ENCODE results near the gene SLC22A2. TPM values are rescaled to one million over a fixed set of nuclear protein-coding genes. Genes with fewer than 3 reads are reported as not detected.

SLC22A2 gene
- total RNA-seq, 1 donor from 2014 or later, result not detected

DNA sequence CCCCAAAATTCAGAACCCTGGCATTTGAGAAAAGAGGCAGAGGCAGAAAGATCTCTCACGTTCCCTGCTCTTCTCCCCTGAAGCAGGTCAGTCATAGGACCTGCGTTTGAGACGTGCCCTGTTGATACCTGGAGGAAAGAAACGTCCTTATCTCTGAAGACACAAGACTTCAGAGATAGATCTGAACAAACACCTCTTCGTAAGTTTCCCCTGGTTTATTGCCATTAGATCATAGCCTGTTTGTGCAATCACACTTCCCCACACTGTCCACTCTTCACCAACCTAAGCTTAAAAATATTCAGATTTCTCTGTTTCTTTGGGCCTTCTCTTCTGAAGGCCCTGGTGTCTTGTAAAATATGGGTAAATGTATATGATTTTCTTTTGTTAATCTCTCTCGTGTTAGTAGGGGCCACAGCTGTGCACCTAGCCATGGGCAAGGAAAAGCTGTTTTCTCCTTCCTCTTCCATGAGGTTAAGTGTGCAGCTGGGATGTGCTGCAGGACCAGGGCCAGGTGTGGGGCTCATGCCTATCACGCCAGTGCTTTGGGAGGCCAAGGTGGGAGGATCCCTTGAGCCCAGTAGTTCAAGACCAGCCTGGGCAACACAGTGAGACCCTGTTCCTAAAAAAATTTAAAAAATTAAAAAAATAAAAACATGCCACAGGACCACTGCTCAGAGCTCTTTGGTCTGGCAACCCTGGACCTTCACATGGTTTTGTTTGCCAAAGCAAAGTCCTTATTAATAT, 4.7 kb upstream of the SLC22A2 start:
- DNase-seq (ENCODE audit: low spot score), result no peak
- Mint-ChIP-seq H3K27me3 (ENCODE audit: low read depth) (peaks cover 12% of the 10 kb centered on the region), H3K4me3 (ENCODE audit: unreplicated experiment) (no peak overlapping the region), H3K36me3 (ENCODE audit: low read depth) (no peaks in the 10 kb centered on the region), H3K27ac (ENCODE audit: unreplicated experiment) (no peak overlapping the region), H3K4me1 (ENCODE audit: low read depth) (peaks cover 10% of the 10 kb centered on the region), H3K9me3 (ENCODE audit: low read depth) (no peaks in the 10 kb centered on the region)
- TF ChIP-seq, protein P1, sequence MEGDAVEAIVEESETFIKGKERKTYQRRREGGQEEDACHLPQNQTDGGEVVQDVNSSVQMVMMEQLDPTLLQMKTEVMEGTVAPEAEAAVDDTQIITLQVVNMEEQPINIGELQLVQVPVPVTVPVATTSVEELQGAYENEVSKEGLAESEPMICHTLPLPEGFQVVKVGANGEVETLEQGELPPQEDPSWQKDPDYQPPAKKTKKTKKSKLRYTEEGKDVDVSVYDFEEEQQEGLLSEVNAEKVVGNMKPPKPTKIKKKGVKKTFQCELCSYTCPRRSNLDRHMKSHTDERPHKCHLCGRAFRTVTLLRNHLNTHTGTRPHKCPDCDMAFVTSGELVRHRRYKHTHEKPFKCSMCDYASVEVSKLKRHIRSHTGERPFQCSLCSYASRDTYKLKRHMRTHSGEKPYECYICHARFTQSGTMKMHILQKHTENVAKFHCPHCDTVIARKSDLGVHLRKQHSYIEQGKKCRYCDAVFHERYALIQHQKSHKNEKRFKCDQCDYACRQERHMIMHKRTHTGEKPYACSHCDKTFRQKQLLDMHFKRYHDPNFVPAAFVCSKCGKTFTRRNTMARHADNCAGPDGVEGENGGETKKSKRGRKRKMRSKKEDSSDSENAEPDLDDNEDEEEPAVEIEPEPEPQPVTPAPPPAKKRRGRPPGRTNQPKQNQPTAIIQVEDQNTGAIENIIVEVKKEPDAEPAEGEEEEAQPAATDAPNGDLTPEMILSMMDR (IDR thresholded peaks at IDR 0.05), result no peak

DNA sequence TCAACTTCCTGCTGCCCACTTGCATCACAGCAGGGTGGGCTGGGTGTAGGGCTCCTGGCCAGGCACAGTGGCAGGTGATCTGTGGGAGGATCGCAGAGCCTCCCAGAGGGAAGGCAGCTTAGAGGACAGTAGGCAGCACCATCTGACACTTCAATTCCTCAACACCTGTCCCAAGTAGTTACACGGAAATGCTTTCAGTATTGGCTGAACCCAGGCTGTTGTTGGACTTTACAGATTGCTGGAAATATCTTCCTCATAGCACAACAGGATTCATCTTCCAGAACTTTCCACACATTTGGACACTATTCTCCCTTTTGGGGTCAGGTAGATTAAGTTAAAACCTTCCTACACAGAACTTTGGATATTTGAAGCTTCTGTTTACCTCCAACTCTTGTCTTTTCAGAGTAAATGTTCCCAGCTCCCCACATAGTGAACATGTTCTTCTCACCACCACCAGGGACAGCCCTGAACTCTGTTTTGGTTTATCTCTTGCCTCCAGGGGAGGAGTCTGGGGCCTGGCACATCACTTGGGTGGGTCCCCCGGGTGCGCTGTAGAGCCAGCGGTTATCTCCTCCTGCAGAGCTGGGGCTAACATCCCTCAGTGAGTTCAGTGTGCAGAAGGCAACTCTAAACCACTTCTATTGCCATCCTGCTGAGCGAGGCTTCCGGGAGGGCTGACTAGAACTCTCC, 3.5 kb upstream of the SLC22A2 start:
- H3K27me3 Mint-ChIP-seq (ENCODE audit: low read depth), result peaks cover 10% of the 10 kb centered on the region
- peaks cover 10% of the 10 kb centered on the region for H3K4me1 Mint-ChIP-seq (ENCODE audit: low read depth)
- no peak overlapping the region for H3K27ac Mint-ChIP-seq (ENCODE audit: unreplicated experiment)
- no peak overlapping the region for H3K4me3 Mint-ChIP-seq (ENCODE audit: unreplicated experiment)
- no peaks in the 10 kb centered on the region for H3K36me3 Mint-ChIP-seq (ENCODE audit: low read depth)
- DNase-seq (ENCODE audit: low spot score), result no peak
- TF ChIP-seq, protein P1 (IDR thresholded peaks at IDR 0.05), result peak; percentile 39
- H3K9me3 Mint-ChIP-seq (ENCODE audit: low read depth), result no peaks in the 10 kb centered on the region

DNA sequence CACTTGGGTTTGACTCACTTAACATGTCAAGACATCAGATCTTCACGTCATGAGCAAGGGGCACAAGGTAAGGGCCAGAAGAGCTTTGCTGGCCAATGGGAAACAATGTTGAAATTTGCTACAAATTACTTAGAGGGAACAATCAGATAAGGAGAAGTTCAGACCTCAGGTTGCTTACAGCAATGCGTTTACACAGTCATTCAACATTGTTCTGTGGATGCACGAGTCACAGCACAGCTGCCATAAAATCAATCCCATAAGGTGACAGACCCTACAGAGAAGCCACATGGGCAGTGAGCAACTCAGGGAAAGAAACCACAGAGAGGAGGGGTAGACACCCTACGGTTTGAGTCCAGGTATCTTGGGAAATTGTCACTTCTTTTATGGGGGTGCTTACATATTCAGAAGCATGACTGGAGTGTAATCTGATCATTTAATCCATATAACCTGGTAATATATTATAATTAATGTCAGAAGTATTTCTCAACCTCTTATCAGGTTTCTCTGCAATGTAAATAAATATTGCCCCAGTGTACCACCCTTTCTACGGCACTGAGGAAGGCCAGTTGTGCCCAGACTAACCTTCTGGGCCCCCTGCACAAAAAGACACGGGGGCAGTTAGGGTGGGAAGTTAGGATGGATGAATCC, 2.3 kb upstream of the SLC22A2 start:
- H3K27me3 Mint-ChIP-seq (ENCODE audit: low read depth), result peaks cover 10% of the 10 kb centered on the region
- no peak overlapping the region for H3K4me3 Mint-ChIP-seq (ENCODE audit: unreplicated experiment)
- H3K4me1 Mint-ChIP-seq (ENCODE audit: low read depth), result peaks cover 8% of the 10 kb centered on the region
- no peak for DNase-seq (ENCODE audit: low spot score)
- no peak overlapping the region for H3K27ac Mint-ChIP-seq (ENCODE audit: unreplicated experiment)
- TF ChIP-seq, protein P1 (IDR thresholded peaks at IDR 0.05), result no peak
- H3K36me3 Mint-ChIP-seq (ENCODE audit: low read depth), result no peaks in the 10 kb centered on the region
- no peaks in the 10 kb centered on the region for H3K9me3 Mint-ChIP-seq (ENCODE audit: low read depth)

DNA sequence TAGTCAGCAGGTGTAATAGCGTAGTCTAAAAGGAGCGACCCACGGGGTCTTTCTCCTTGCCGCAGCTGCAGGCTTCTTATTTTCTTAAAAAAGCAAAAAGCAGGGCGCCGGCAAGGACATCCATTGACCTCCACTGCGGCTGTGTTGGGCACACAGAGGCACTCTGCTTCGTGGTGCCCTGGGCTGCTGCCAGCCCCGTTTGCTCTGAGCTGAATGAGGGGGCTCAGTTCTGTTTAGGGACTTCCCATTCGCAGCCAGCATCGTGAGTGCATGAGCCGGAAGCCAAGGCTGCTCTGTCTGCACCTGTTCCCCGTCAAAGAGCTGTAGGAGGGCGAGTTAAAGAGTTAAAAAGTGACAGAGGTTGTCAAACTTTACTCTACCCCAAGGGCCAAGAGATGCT, 1.7 kb upstream of the SLC22A2 start:
- H3K4me1 Mint-ChIP-seq (ENCODE audit: low read depth), result peaks cover 6% of the 10 kb centered on the region

DNA sequence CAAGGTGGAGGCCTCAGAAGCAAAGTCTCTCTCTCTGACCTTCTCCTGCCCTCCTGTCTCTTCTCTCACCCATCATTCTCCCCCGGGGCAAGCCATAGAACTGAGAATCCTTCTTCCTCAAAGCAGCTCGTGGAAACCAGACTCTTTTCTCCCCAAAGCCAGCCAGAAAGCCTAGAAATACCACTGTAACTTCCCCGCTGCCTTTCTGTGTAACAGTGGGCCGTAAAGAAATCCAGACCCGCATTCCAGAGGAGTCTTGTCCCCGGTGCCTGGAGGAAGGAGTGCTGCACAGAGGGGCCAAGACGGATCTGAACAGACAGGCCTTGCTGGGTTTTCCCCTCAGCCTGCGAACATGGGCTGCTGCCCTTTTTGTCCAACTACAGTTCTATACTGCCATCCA, 977 bp upstream of the SLC22A2 start:
- Mint-ChIP-seq H3K36me3 (ENCODE audit: low read depth) (no peaks in the 10 kb centered on the region), H3K4me3 (ENCODE audit: unreplicated experiment) (no peak overlapping the region), H3K4me1 (ENCODE audit: low read depth) (peaks cover 6% of the 10 kb centered on the region), H3K27me3 (ENCODE audit: low read depth) (peaks cover 16% of the 10 kb centered on the region), H3K27ac (ENCODE audit: unreplicated experiment) (no peak overlapping the region), H3K9me3 (ENCODE audit: low read depth) (no peaks in the 10 kb centered on the region)
- TF ChIP-seq, protein P1 (IDR thresholded peaks at IDR 0.05), result no peak
- no peak for DNase-seq (ENCODE audit: low spot score)

More for the DNA sequence above, 1.7 kb upstream of the SLC22A2 start:
- DNase-seq (ENCODE audit: low spot score), result no peak
- TF ChIP-seq, protein P1 (IDR thresholded peaks at IDR 0.05), result no peak
- Mint-ChIP-seq H3K9me3 (ENCODE audit: low read depth) (no peaks in the 10 kb centered on the region), H3K27me3 (ENCODE audit: low read depth) (peaks cover 10% of the 10 kb centered on the region), H3K36me3 (ENCODE audit: low read depth) (no peaks in the 10 kb centered on the region), H3K4me3 (ENCODE audit: unreplicated experiment) (no peak overlapping the region), H3K27ac (ENCODE audit: unreplicated experiment) (no peak overlapping the region)

Data from chondrocyte (in vitro differentiated cells).